Transverse colon (tissue), 4 donors: Measurements from ENCODE around the gene RASGRP1. TPM values are rescaled to one million over a fixed set of nuclear protein-coding genes. Genes with fewer than 3 reads are reported as not detected.

Source experiments
- DNase-seq: peaks from one replicate; pipeline ENCODE4 v3.0.0-alpha.2; 2019
- H3K27ac ChIP-seq, 4 donors: fragments of 200-600 bp; sonication (generic); 2 replicates each; pipeline ENCODE4 v1.5.1; 2016 to 2018; ENCODE audit warnings: inconsistent platforms in 4 of 4
- H3K27me3 ChIP-seq: fragments of 200-600 bp; sonication (generic); 2 replicates; pipeline ENCODE4 v1.5.1; 2017; ENCODE audit warnings: inconsistent platforms
- H3K36me3 ChIP-seq, 4 donors: fragments of 200-600 bp; sonication (generic); 2 replicates each; pipeline ENCODE4 v1.5.1; 2017 to 2019; ENCODE audit warnings: inconsistent platforms in 4 of 4
- H3K4me1 ChIP-seq, 4 donors: fragments of 200-600 bp; sonication (generic); 2 replicates each; pipeline ENCODE4 v1.5.1; 2017 to 2020; ENCODE audit warnings: inconsistent platforms in 4 of 4
- H3K4me3 ChIP-seq, 4 donors: fragments of 200-600 bp; sonication (generic); 1 replicate in 1 of 4; 2 replicates in 3 of 4; pipeline versions ENCODE4 v1.5.1 to v1.6.1; 2017 to 2019; ENCODE audit warnings: inconsistent platforms in 4 of 4
- H3K9me3 ChIP-seq, 2 donors: fragments of 200-600 bp; sonication (generic); 2 replicates each; pipeline ENCODE4 v1.5.1; 2017 to 2019; ENCODE audit warnings: inconsistent platforms in 2 of 2
- EP300 ChIP-seq: sonication (generic); formaldehyde crosslinking; IDR thresholded peaks from one replicate; pipeline ENCODE4 v1.6.1; 2017; ENCODE audit warnings: antibody characterized with exemption, low read depth
- POLR2A ChIP-seq: fragments of 450-650 bp; IDR thresholded peaks from one replicate; pipeline ENCODE4 v1.6.1; 2016; ENCODE audit warnings: antibody characterized with exemption, mild to moderate bottlenecking, moderate library complexity
- POLR2AphosphoS5 ChIP-seq, 3 donors: sonication (generic); formaldehyde crosslinking; IDR thresholded peaks; one replicate each; pipeline ENCODE4 v1.6.1; 2016; ENCODE audit warnings: antibody characterized with exemption in 3 of 3
- WGBS, 2 donors: methylation state at CpG; one replicate each; pipeline ENCODE4 v1.1.5; 2018; ENCODE audit warnings: low coverage in 1 of 2; 5-methylcytosine and 5-hydroxymethylcytosine counted together
- in situ Hi-C, 4 donors: fragments of 200-750 bp; cut with MboI; loops; one replicate each; pipeline versions ENCODE4 v1.15.0 to v1.15.1; 2017; ENCODE audit warnings: low sequenced_read_pairs in 3 of 4, low pct_ligation_motif_present in 1 of 4, low pct_unique_long_range_greater_than_20kb in 1 of 4
- intact Hi-C: fragments of 100-400 bp; cut with DNase I; formaldehyde crosslinking; loops from one replicate; pipeline ENCODE4 v1.15.1; 2023; ENCODE audit warnings: low total_unique reads
- total RNA-seq, 4 donors: library from RNA; depleted of rRNA; stranded (reverse); fragments of >200 nt; gene quantifications; one replicate each; pipeline ENCODE4 v1.1.0, GENCODE V29; 2016
- TF ChIP-seq, protein P1 (sequence below), 5 experiments: fragments of 200-600 bp in 3 of 5; fragments of 450-650 bp in 2 of 5; sonication (generic) in 3 of 5; IDR thresholded peaks; 1 replicate in 2 of 5; 2 replicates in 3 of 5; pipeline ENCODE4 v1.5.1; 2016 to 2017; ENCODE audit warnings: antibody characterized with exemption in 5 of 5, inconsistent platforms in 3 of 5, mild to moderate bottlenecking in 2 of 5, moderate library complexity in 1 of 5

RASGRP1 gene
- total RNA-seq, 4 donors from 2014 or later, result 0.40 to 10.8 (median 2.3) TPM

DNA sequence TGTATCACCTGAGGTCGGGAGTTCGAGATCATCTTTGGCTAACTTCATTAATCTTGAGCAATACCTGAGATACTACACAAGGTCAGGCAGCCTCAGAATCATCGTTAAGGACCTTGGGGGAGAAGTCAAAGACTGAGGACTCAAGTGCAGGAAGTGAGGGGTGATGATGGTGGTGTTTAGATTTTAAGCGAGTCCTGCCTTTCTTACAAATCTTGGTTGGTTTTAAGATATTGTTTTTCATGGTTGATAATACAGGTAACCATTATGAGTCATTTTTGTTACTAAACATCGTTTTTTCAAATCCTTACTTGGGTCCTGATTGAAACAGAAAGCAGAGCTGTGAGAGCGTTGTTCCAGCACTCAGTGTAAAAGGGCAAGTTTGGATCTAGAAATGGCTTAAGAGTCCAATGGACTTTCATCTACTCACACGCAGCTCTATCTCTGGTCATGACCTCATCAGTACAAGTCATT lies 4.1 kb downstream of the RASGRP1 start:
- intact Hi-C loops, result no loop called here
- 64 to 84% methylated on average over 7 of the region's 7 CpGs for WGBS, 2 donors
- Histone ChIP-seq H3K27ac (no peak overlapping the region), H3K27me3 (peaks cover 19% of the 10 kb centered on the region), H3K4me1 (peaks cover 0 to 13% (median 7%) of the 10 kb centered on the region in 4 donors), H3K9me3 (no peaks in the 10 kb centered on the region), H3K4me3 (no peak overlapping the region), H3K36me3 (no peaks in the 10 kb centered on the region)
- no peak for DNase-seq
- TF ChIP-seq, protein P1, sequence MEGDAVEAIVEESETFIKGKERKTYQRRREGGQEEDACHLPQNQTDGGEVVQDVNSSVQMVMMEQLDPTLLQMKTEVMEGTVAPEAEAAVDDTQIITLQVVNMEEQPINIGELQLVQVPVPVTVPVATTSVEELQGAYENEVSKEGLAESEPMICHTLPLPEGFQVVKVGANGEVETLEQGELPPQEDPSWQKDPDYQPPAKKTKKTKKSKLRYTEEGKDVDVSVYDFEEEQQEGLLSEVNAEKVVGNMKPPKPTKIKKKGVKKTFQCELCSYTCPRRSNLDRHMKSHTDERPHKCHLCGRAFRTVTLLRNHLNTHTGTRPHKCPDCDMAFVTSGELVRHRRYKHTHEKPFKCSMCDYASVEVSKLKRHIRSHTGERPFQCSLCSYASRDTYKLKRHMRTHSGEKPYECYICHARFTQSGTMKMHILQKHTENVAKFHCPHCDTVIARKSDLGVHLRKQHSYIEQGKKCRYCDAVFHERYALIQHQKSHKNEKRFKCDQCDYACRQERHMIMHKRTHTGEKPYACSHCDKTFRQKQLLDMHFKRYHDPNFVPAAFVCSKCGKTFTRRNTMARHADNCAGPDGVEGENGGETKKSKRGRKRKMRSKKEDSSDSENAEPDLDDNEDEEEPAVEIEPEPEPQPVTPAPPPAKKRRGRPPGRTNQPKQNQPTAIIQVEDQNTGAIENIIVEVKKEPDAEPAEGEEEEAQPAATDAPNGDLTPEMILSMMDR (IDR thresholded peaks at IDR 0.05), result no peak
- TF ChIP-seq EP300 (no peak), POLR2AphosphoS5 (IDR thresholded peaks at IDR 0.05) (no peak), POLR2A (no peak)
- in situ Hi-C loops, result loop anchor here in 2 of 4 donors (10.0 kb wide), 2 partner anchors 124 to 134 kb away; no protein-coding TSS in a partner anchor

DNA sequence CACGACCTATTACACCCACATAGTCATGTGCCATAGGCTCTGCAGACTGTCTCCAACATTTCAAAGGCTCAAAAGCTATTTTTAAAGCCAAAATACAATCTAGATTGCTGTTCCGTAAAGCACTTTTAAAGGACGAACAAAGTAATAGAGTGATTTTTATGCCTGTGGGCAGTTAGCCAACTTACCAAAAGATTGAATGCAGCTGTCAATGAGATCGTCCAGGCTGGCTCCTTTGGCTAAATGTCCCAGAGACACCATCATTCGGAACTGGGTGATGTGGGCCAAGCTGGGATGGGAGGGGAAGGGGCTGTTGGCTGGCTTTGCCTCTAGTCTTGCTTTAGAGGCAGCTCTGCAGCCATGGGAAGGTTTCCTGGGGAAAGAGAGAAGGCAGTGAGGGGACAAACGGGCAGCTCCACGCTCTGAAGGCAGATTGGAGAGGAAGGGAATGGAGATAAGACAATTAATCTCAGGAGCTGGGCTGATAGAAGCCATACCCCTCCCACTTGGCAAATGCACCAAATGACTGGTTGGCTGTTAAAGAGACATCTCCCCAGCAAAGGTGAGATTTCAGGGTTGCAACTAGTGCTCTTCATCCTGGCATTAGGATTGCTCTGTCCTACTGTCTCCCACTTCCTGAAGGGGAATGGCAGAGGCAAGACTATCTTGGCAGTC lies 4.8 kb downstream of the RASGRP1 start:
- H3K4me3 ChIP-seq, result no peak overlapping the region
- H3K9me3 ChIP-seq, result no peaks in the 10 kb centered on the region
- no peak overlapping the region for H3K27ac ChIP-seq
- intact Hi-C loops, result no loop called here
- H3K27me3 ChIP-seq, result peaks cover 12% of the 10 kb centered on the region
- H3K4me1 ChIP-seq, result peaks cover 0 to 10% (median 3%) of the 10 kb centered on the region in 4 donors
- no peak for TF ChIP-seq POLR2A
- TF ChIP-seq, protein P1 (IDR thresholded peaks at IDR 0.05), result no peak
- no peak for TF ChIP-seq EP300
- no peak for TF ChIP-seq POLR2AphosphoS5 (IDR thresholded peaks at IDR 0.05)
- DNase-seq, result no peak
- in situ Hi-C loops, result loop anchor here in 2 of 4 donors (10.0 kb wide), 2 partner anchors 125 to 135 kb away; no protein-coding TSS in a partner anchor
- no peaks in the 10 kb centered on the region for H3K36me3 ChIP-seq
- 33 to 61% methylated on average over 1 to 7 of the region's 7 CpGs for WGBS, 2 donors

DNA sequence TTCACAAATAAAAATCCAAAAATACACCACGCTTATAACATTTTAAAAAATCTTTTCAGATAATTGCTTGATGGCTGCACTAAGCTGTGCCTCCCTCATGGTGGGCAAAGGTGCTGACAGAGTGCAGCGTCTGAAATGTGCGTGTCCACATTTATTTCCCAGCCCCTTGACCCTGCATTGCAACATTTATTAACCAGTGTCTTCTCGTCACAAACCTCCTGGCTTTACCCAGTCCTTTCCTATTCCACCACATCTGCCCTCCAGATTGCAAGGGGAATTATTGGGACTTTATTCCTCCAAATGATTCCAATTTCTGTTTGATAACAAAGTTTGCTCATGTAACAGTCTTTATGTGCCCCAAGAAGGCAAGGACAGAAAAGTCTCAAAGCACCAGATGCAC lies 5.5 kb downstream of the RASGRP1 start:
- Histone ChIP-seq H3K9me3 (no peaks in the 10 kb centered on the region), H3K27ac (no peak overlapping the region), H3K4me1 (peaks cover 0 to 9% (median 1%) of the 10 kb centered on the region in 4 donors), H3K27me3 (peaks cover 12% of the 10 kb centered on the region), H3K36me3 (no peaks in the 10 kb centered on the region), H3K4me3 (no peak overlapping the region)
- in situ Hi-C loops, result no loop called here
- DNase-seq, result no peak
- TF ChIP-seq EP300, result no peak
- TF ChIP-seq POLR2AphosphoS5 (IDR thresholded peaks at IDR 0.05), result no peak
- TF ChIP-seq, protein P1 (IDR thresholded peaks at IDR 0.05), result no peak
- no peak for TF ChIP-seq POLR2A
- 83 to 89% methylated on average over 4 of the region's 4 CpGs for WGBS, 2 donors
- intact Hi-C loops, result no loop called here

DNA sequence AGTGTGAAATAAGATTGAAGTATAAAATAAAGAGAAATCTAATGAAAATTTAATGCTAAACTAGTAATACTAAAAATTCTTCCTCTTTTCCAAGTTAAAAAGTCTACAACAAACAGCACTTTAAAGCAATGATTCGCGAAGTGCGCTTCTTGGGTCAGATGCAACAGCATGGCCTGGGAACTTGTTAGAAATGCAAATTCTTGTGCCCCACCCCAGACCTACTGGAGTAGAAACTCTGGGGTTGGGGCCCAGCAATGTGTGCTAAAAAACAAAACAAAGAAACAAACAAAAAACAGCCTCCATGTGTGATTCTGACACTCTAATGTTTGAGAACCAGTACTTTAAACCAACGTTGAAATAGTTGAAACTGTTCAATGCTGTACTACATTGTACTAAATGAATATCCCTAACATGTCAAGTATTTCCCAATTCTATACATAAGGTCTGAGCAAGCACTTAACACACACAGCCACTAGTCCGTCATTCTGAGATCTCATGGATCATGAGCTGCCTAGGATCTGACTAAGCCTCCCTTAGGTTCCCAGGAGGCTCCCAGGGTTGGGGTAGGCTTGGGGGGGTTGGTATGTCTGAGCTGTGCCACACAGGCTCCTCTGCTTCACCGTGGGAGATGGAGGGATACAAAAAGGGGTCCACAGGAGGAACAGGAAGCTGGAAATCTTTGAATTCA lies 6.1 kb downstream of the RASGRP1 start:
- Histone ChIP-seq H3K9me3 (no peaks in the 10 kb centered on the region), H3K36me3 (no peaks in the 10 kb centered on the region), H3K4me1 (peaks cover 0 to 3% (median 0%) of the 10 kb centered on the region in 4 donors), H3K27me3 (peaks cover 7% of the 10 kb centered on the region), H3K27ac (no peak overlapping the region), H3K4me3 (no peak overlapping the region)
- DNase-seq, result no peak
- WGBS, 2 donors, result 77% methylated on average over 5 to 6 of the region's 6 CpGs
- intact Hi-C loops, result no loop called here
- TF ChIP-seq POLR2A (no peak), EP300 (no peak), POLR2AphosphoS5 (IDR thresholded peaks at IDR 0.05) (no peak)
- TF ChIP-seq, protein P1 (IDR thresholded peaks at IDR 0.05), result no peak
- in situ Hi-C loops, result no loop called here
